Measurements from ENCODE around the gene E4F1.
"Not testable (repeated sequence)": the region's sequence is repeated elsewhere in the genome, so short reads cannot be mapped to it uniquely, and the experiment has no call there.

E4F1 gene

DNA sequence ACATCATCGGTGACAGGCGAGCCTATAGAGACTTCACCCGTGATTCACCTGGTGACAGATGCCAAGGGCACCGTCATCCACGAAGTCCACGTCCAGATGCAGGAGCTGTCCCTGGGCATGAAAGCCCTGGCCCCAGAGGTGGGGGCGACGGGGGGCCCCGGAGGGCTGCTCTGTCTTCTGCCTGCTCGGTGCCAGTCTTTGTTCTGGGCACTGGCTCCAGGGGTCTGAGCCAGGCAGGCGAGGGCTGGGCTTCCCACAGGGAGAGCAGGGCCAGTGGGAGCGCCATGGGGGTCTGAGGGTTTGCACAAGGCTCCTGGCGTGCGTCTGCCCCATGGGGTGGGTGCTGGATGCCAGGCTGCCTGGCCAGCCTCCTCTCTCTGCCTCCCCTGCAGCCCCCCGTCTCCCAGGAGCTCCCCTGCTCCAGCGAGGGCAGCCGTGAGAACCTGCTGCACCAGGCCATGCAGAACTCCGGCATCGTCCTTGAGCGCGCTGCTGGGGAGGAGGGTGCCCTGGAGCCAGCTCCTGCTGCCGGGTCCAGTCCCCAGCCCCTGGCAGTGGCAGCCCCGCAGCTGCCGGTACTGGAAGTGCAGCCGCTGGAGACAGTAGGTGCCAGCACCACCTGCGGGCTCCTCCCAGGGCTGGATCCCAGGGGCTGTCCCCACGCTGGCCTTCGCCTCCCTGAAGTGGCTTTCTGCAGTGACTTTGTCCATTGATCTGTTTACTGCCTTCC is 9.8 kb downstream of the E4F1 start:
- no peak for DNase-seq

DNA sequence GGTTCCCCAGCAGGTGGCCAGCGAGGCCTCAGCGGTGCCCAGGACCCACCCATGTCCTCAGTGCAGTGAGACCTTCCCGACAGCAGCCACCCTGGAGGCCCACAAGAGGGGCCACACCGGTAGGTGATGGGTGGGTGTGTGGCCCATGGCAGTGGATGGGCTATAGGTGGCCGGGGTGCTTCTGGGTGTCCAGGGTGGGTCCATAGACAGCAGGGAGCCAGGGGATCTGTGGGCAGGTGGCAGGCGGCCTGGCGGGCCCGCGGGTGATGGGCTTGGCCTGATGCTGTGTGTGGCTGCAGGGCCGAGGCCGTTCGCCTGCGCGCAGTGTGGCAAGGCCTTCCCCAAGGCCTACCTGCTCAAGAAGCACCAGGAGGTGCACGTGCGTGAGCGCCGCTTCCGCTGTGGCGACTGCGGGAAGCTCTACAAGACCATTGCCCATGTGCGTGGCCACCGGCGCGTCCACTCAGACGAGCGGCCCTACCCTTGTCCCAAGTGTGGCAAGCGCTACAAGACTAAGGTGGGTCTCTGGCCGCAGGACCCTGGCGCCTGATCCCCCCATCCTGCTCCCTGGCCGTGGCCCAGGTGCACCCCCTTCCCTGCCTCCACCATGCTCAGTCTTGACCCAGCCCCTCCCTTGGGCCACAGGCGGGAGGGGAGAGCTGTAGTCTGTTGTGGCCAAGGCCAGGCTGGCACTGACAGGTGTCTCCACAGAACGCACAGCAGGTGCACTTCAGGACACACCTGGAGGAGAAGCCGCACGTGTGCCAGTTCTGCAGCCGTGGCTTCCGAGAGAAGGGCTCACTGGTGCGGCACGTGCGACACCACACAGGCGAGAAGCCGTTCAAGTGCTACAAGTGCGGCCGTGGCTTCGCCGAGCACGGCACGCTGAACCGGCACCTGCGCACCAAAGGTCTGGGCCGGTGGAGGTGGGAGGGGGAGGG is 10.8 kb downstream of the E4F1 start:
- DNase-seq = peak; percentile 44

GRCh38 chr16:2234813-2235170 is 11.4 kb downstream of the E4F1 start:
- no peak for DNase-seq

DNA sequence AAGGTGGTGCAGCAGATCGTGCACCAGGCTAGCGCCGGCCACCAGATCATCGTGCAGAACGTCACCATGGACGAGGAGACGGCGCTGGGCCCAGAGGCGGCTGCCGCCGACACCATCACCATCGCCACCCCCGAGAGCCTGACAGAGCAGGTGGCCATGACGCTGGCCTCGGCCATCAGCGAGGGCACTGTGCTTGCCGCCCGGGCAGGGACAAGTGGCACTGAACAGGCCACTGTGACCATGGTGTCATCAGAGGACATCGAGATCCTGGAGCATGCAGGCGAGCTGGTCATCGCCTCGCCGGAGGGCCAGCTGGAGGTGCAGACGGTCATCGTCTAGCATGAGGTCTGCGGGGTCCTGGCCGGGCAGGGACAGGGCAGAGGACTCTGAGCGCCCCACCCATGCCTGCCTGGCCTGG is 11.9 kb downstream of the E4F1 start:
- DNase-seq = no peak

- no peak for DNase-seq
Measured at GRCh38 chr16:2235695-2236336, 12.4 kb downstream of the E4F1 start.

DNA sequence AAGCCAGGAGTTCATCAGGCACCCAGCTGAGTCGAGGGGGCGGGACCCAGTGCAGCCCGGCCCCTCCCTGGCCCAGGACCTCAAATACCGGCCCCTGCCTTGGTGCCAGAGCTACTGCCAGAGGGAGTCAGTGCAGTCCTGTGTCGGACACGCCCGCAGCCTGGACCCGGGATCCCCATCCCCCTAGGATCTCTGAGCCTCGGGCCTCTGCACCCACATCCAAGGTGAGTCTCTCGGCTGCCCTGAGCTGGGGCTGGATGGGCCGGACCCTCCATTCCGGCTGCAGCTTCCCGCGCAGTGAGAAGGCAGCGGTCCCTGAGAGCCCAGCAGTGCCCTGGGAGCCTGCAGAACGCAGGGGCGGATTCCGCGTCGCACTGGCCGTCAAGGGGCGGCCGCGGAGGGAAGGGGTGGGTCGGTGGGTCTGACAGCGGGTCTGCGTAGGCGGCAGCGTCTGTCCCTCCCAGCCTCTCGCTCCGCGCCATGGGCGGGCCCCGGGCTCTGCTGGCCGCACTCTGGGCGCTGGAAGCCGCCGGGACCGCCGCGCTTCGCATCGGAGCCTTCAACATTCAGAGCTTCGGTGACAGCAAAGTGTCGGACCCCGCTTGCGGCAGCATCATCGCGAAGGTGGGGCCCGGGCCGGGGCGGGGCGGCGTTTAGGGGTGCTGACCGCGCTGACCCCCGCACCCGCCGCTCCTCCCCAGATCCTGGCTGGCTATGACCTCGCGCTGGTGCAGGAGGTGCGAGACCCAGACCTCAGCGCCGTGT is 13.1 kb downstream of the E4F1 start, which contains the start of gene DNASE1L2:
Gene DNASE1L2 (plus strand): TSS at position 108 of the 765 bp plus-strand sequence. CDS start 373 bp downstream, at position 481.
- DNase-seq = peak; percentile 30

DNA sequence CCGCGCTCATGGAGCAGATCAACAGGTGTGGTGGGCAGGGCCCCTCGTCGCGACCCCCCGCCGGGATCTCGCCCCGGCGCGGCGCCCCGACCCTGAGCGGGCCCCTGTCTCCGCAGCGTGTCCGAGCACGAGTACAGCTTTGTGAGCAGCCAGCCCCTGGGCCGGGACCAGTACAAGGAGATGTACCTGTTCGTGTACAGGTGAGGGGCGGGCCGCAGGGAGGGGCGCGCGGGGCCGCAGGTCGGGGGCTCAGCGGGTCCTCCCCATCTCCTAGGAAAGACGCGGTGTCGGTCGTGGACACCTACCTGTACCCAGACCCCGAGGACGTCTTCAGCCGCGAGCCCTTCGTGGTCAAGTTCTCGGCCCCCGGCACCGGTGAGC is 13.7 kb downstream of the E4F1 start:
- no peak for DNase-seq

- DNase-seq = peak; percentile 50
Measured at GRCh38 chr16:2237493-2238149, 14.2 kb downstream of the E4F1 start.

- DNase-seq = peak; percentile 28
Measured at GRCh38 chr16:2238150-2238837, 14.9 kb downstream of the E4F1 start.

DNA sequence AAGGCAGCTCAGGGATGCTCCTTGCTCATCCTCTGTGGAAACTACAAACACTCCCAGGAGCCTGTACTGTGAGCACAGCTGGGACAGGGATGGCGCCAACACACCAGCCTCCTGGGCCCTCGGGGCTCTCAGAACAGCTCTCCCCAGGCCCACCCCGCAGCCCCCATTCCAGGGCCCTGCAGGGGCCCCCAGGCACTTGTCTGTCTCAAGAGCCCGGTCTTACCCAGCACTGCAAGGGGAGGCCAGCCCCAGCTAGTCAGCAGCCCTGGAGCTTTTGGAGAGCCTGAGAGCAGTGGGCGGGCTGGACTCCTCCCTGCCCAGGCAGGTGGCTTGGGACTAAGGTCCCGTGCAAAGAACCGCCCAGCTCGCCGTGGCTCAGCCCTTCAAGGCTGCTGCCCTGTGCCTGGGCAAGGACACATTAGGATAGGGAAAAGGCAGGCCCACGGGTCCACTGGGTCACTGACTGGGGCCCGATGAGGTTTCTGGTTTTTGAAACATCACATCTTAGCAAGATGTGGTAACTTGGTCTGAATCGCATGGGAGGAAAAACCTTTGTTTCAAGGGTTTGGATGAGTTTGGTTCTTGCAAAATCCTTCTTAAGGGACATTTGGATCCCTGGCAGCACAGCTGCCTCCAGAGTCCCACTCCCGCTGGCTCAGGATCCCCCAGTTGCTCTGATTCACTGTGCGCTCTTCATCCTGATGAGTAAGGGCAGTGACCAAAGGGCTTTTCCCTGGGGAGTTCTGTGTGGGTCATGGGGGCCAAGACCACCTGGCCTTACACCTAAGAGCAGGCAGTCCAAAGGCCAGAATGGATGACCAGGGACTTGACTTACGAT is 15.7 kb downstream of the E4F1 start:
- peak; percentile 42 for DNase-seq

DNA sequence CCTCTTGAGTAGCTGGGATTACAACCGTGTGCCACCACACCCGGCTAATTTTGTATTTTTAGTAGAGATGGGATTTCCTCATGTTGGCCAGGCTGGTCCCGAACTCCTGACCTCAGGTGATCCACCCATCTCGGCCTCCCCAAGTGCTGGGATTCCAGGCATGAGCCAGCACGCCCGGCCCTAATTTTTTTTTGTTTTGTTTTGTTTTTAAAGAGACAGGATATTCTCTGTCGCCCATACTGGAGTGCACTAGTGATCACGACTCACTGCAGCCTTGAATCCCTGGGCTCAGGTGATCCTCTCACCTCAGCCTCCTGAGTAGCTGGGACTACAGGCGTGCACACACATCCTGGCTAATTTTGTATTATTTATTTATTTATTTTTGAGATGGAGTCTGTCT is 16.9 kb downstream of the E4F1 start:
- not testable (repeated sequence) for DNase-seq

- no peak for DNase-seq
Measured at GRCh38 chr16:2242598-2242997, 19.2 kb downstream of the E4F1 start.

GRCh38 chr16:2243031-2243528 is 19.7 kb downstream of the E4F1 start:
- no peak for DNase-seq

DNA sequence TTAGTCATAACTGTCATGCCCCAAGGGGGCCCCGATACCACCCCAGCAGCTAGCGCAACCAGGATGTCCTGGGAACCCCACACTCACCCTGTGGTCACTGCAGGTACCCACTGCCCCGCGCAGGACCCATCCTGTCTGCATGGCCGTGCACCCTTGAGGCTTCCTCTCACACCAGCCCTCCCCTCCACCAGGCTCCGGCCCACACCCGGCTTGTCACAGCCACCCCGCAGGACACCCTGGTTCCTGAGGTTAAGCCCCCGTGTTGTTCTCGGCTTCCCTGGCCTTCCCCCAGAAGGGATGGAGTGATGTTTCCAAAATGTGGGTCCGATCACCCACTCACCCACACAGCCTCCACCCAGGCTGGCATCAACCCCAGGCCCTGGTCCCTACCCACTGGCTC is 20.4 kb downstream of the E4F1 start:
- no peak for DNase-seq

DNA sequence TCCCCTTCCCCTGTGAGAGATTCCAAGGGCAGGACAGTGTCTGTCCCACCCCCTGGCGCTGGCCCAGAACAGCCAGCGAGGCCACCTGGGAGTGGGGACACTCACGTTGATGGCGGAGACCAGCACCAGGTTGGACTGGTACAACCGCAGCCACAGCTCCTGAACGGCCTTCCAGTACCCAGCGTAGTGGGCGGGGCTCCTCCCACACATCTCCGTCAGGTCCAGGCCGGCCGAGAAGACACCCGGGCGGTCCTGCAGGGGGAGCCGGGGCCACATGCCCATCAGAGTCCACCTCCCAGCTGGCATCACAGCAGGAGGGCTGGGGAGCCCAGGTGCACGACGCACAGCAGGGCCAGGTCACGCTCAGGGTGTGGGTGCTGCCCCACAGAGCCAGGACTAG is 20.9 kb downstream of the E4F1 start:
- DNase-seq = no peak

DNA sequence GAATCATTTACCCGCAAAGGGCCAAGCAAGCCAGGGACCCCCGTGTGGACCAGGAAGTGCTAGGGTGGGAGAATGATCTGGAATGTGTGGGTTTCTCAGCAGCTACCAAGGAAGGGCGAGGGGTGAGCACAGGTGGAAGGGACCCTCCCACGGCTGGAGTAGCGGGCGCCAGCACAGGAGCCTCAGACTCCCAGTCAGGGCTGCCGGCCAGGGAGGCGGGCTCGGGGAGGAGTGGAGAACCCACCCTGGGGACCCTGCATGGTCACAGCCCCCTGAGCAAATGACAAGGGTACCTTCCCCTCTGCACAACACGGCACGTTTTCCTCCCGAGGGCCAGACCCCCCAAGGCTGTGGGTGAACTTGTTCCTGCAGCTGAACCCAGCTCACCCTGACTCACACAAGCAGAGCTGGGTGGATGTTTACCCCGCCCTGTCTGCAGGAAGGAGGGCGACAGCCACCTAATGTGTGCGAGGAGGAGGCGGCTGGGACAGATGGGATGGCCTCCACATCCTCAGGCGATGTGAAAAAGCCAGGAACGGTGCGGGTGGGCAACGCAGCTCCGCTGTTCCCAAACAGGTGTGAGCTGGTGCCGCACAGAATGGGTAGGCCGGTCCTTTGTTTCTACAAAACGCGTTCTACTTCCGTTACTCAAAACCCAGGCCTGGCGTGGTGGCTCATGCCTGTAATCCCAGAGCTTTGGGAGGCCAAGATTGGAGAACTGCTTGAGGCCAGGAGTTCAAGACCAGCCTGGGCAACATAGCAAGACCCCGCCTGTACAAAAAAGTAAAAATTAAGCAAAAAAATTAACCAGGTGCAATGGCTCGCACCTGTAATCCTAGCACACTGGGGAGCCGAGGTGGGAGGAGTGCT is 21.8 kb downstream of the E4F1 start:
- DNase-seq = no peak

- no peak for DNase-seq
Measured at GRCh38 chr16:2246301-2246885, 23.0 kb downstream of the E4F1 start.

GRCh38 chr16:2250652-2251295 is 27.4 kb downstream of the E4F1 start:
- DNase-seq = peak; percentile 68

All from NCI-H69 (cell line).